ENCODE measurements around the gene CREB5. TPM values are rescaled to one million over a fixed set of nuclear protein-coding genes. Genes with fewer than 3 reads are reported as not detected.

Gene CREB5
- total RNA-seq, 2 donors from 2014 or later, result 0.53 to 2.6 TPM

DNA sequence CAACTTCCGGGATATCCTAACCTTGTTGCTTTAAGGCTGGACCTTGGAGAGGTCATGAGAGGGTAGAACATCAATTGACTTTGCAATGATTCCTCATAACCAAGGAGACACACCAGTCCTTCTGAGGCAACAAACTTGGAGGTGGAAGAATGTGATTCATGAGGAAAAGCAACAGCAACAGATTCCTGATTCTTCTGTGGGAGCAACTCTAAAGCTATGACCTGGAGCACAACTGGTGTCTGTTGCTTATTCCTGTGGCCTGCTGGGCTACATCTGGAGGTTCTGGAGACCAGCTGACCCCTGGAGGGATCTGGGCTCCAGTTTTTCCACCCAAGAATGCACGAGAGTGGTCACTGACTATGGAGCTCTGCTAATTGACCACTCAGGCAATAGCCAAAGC is 116.6 kb downstream of the CREB5 start:
- Histone ChIP-seq H3K9ac (ENCODE audit: extremely low read depth, low read length, poor library complexity, severe bottlenecking) (no peak overlapping the region), H3K4me3 (ENCODE audit: low read length) (no peak overlapping the region), H3K36me3 (ENCODE audit: control insufficient read depth, insufficient read depth, low read length) (no peaks in the 10 kb centered on the region), H3K4me1 (ENCODE audit: control insufficient read depth, insufficient read depth, low read length) (peaks cover 3% of the 10 kb centered on the region), H3K27me3 (ENCODE audit: control insufficient read depth, insufficient read depth, low read length, poor library complexity, severe bottlenecking) (peaks cover 79% of the 10 kb centered on the region), H3K9me3 (ENCODE audit: control insufficient read depth, low read length) (peaks cover 7% of the 10 kb centered on the region), H3K27ac (ENCODE audit: low read depth, low read length) (no peak overlapping the region)
- TF ChIP-seq, protein P1, sequence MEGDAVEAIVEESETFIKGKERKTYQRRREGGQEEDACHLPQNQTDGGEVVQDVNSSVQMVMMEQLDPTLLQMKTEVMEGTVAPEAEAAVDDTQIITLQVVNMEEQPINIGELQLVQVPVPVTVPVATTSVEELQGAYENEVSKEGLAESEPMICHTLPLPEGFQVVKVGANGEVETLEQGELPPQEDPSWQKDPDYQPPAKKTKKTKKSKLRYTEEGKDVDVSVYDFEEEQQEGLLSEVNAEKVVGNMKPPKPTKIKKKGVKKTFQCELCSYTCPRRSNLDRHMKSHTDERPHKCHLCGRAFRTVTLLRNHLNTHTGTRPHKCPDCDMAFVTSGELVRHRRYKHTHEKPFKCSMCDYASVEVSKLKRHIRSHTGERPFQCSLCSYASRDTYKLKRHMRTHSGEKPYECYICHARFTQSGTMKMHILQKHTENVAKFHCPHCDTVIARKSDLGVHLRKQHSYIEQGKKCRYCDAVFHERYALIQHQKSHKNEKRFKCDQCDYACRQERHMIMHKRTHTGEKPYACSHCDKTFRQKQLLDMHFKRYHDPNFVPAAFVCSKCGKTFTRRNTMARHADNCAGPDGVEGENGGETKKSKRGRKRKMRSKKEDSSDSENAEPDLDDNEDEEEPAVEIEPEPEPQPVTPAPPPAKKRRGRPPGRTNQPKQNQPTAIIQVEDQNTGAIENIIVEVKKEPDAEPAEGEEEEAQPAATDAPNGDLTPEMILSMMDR (conservative IDR thresholded peaks at IDR 0.05), result no peak
- H3K4me3 Mint-ChIP-seq, result no peak overlapping the region
- no peak for DNase-seq
- H3K27ac Mint-ChIP-seq, result no peak overlapping the region
- peaks cover 21% of the 10 kb centered on the region for H3K4me1 Mint-ChIP-seq
- H3K36me3 Mint-ChIP-seq (ENCODE audit: low read depth), result peaks cover 2% of the 10 kb centered on the region
- H3K27me3 Mint-ChIP-seq (ENCODE audit: insufficient read depth), result peaks cover 72% of the 10 kb centered on the region
- 93 to 94% methylated on average over 2 of the region's 2 CpGs for WGBS, 2 experiments (ENCODE audit: insufficient coverage in 1 of 2, insufficient read length in 1 of 2)
- H3K9me3 Mint-ChIP-seq, result peaks cover 12% of the 10 kb centered on the region

DNA sequence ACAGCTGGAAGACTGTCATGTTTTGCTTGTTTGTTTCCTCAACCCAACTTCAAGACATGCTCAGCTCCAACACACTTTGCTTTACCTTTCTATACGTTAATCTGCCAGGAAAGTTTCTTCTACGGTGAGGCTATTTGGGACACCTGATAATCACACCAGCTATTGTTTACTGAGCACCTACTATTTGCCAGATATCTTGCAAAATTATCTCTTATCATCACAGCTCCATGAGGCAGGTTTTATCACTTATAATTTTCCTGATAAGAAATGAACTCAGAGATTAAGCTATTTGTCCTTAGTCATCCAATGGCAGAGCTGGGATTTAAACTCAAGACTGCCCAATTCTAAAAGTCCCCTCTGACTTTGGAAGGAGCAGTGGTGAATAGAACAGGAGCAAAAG is 117.4 kb downstream of the CREB5 start:
- Histone ChIP-seq H3K27ac (ENCODE audit: low read depth, low read length) (no peak overlapping the region), H3K27me3 (ENCODE audit: control insufficient read depth, insufficient read depth, low read length, poor library complexity, severe bottlenecking) (peaks cover 83% of the 10 kb centered on the region), H3K9me3 (ENCODE audit: control insufficient read depth, low read length) (peaks cover 7% of the 10 kb centered on the region), H3K4me1 (ENCODE audit: control insufficient read depth, insufficient read depth, low read length) (peaks cover 3% of the 10 kb centered on the region), H3K9ac (ENCODE audit: extremely low read depth, low read length, poor library complexity, severe bottlenecking) (no peak overlapping the region), H3K36me3 (ENCODE audit: control insufficient read depth, insufficient read depth, low read length) (no peaks in the 10 kb centered on the region), H3K4me3 (ENCODE audit: low read length) (no peak overlapping the region)
- Mint-ChIP-seq H3K36me3 (ENCODE audit: low read depth) (peaks cover 2% of the 10 kb centered on the region), H3K9me3 (peaks cover 12% of the 10 kb centered on the region), H3K4me3 (no peak overlapping the region), H3K27me3 (ENCODE audit: insufficient read depth) (peaks cover 78% of the 10 kb centered on the region), H3K4me1 (peaks cover 21% of the 10 kb centered on the region), H3K27ac (no peak overlapping the region)
- WGBS, 2 experiments (ENCODE audit: insufficient coverage in 1 of 2, insufficient read length in 1 of 2), result 24 to 45% methylated on average over 2 of the region's 2 CpGs
- no peak for DNase-seq
- TF ChIP-seq, protein P1 (conservative IDR thresholded peaks at IDR 0.05), result no peak

DNA sequence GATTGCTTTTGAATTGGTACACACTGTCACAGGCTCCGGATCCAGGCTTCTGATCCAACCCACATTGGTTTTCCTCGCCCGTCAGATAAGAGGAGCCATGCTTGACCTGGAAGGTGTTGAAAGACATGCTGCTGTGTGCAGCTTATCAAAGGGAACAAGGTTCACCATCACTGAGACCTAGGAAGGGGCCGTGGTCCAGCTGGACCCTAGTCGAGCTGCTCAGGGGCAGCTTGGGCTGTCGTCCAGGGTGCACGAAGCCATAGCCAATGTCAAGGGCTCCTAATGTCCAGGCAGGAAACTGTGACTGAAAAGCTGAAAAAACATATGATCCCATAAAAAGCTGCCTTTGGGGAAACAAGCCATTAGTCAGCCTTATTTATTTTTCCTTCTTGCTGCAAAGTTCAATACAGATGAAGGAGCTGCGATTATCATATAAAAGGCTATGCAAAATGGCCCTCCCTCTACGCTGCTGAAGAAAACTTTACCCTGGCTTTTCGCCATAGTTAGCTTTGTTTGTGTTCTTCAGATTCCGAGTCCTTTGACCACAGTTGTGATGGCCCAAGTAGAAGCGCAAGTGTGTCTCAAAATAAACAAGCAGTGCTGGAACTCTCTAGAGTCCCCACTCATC is 118.0 kb downstream of the CREB5 start:
- Histone ChIP-seq H3K4me3 (ENCODE audit: low read length) (no peak overlapping the region), H3K4me1 (ENCODE audit: control insufficient read depth, insufficient read depth, low read length) (peaks cover 3% of the 10 kb centered on the region), H3K27me3 (ENCODE audit: control insufficient read depth, insufficient read depth, low read length, poor library complexity, severe bottlenecking) (peaks cover 84% of the 10 kb centered on the region), H3K27ac (ENCODE audit: low read depth, low read length) (no peak overlapping the region), H3K9me3 (ENCODE audit: control insufficient read depth, low read length) (peaks cover 7% of the 10 kb centered on the region), H3K9ac (ENCODE audit: extremely low read depth, low read length, poor library complexity, severe bottlenecking) (no peak overlapping the region), H3K36me3 (ENCODE audit: control insufficient read depth, insufficient read depth, low read length) (no peaks in the 10 kb centered on the region)
- TF ChIP-seq, protein P1 (conservative IDR thresholded peaks at IDR 0.05), result no peak
- Mint-ChIP-seq H3K27me3 (ENCODE audit: insufficient read depth) (peaks cover 84% of the 10 kb centered on the region), H3K4me1 (peaks cover 21% of the 10 kb centered on the region), H3K27ac (no peak overlapping the region), H3K36me3 (ENCODE audit: low read depth) (peaks cover 2% of the 10 kb centered on the region), H3K4me3 (no peak overlapping the region), H3K9me3 (peaks cover 12% of the 10 kb centered on the region)
- DNase-seq, result no peak
- 83 to 84% methylated on average over 10 to 12 of the region's 12 CpGs for WGBS, 2 experiments (ENCODE audit: insufficient coverage in 1 of 2, insufficient read length in 1 of 2)
